GM13976 (cell line): Measurements from ENCODE around the gene C1GALT1C1L.
"Not testable (repeated sequence)": the region's sequence is repeated elsewhere in the genome, so short reads cannot be mapped to it uniquely, and the experiment has no call there.

Experiments
- DNase-seq: peaks from one replicate; pipeline ENCODE4 v3.0.0; 2012; ENCODE audit warnings: low spot score
- in situ Hi-C: fragments of 300-500 bp; cut with MboI; formaldehyde crosslinking; loops from one replicate; pipeline ENCODE4 v1.12.0; 2022; ENCODE audit warnings: low sequenced_read_pairs, mixed read lengths, inconsistent platforms; ENCODE audit not compliant: unreplicated experiment
- TF ChIP-seq, protein P1 (sequence below): IDR thresholded peaks from 2 replicates; pipeline ENCODE4 v1.5.1; 2012; ENCODE audit warnings: borderline replicate concordance, mild to moderate bottlenecking; ENCODE audit not compliant: insufficient read depth; ENCODE audit errors: extremely low read depth, missing control alignments, control extremely low read depth

C1GALT1C1L gene

DNA sequence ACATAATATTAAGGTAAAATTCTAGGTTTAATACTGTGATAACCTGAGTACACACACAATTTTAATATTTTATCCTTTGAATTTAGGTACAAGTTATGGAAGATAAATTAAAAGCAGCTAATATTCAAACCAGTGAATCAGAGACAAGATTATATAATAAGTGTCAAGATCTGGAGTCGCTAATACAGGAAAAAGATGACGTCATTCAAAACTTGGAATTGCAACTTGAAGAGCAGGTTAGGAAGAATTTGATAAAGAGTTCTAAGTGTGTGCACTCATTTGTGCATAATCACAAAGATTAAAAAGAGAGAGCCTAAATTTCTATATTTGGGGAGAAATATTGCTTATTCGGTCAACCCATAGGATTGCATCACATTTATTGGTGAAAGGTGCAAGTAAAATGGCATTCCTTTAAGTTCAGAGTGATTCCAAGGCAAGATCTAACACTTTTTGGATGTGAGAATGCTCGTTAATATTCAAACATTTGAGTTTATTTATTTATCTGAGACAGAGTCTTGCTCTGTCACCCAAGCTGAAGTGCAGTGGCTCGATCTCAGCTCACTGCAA lies 16.3 kb upstream of the C1GALT1C1L start:
- TF ChIP-seq, protein P1, sequence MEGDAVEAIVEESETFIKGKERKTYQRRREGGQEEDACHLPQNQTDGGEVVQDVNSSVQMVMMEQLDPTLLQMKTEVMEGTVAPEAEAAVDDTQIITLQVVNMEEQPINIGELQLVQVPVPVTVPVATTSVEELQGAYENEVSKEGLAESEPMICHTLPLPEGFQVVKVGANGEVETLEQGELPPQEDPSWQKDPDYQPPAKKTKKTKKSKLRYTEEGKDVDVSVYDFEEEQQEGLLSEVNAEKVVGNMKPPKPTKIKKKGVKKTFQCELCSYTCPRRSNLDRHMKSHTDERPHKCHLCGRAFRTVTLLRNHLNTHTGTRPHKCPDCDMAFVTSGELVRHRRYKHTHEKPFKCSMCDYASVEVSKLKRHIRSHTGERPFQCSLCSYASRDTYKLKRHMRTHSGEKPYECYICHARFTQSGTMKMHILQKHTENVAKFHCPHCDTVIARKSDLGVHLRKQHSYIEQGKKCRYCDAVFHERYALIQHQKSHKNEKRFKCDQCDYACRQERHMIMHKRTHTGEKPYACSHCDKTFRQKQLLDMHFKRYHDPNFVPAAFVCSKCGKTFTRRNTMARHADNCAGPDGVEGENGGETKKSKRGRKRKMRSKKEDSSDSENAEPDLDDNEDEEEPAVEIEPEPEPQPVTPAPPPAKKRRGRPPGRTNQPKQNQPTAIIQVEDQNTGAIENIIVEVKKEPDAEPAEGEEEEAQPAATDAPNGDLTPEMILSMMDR: no peak
- DNase-seq: no peak
- in situ Hi-C loops: no loop called here

DNA sequence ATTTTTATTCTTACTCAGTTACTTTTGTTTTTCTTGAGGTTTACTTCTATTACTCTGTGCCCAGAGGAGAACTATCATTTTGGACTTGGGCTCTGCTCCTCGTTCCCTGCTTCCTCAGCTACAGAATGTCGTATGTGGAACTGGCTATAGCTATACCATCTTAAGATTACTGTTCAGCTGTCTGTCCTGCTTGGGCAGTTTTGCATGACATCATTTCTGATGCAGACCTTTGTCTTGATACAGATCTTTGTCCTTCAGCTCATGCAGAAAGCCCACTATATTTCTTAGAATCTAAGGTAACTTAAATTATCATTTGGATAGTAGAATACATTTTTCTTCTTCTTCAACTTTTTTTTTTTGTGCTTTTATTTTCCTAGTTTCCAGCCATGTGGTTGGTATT lies 13.8 kb upstream of the C1GALT1C1L start:
- DNase-seq: no peak
- in situ Hi-C loops: no loop called here
- TF ChIP-seq, protein P1: no peak

DNA sequence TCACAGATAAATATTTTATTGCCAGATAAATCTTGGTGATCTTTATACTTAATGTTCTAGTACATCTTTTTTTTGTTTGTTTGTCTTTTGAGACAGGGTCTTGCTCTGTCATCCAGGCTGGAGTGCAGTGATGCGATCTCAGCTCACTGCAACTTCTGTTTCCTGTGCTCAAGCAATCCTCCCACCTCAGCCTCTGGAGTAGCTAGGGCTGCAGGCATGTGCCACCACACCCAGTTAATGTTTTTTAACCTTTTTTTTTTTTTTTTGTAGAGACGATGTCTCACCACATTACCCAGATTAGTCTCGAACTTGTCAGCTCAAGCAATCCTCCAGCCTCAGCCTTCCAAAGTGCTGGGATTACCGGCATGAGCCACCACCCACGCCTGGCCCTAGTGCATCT lies 9.1 kb upstream of the C1GALT1C1L start:
- in situ Hi-C loops: no loop called here
- DNase-seq: no peak
- TF ChIP-seq, protein P1: no peak

DNA sequence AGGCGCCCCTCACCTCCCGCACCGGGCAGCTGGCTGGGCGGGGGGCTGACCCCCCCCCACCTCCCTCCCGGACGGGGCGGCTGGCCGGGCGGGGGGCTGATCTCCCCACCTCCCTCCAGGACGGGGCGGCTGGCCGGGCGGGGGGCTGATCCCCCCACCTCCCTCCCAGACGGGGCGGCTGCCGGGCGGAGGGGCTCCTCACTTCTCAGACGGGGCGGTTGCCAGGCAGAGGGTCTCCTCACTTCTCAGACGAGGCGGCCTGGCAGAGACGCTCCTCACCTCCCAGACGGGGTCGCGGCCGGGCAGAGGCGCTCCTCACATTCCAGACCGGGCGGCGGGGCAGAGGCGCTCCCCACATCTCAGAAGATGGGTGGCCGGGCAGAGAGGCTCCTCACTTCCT lies 1.6 kb upstream of the C1GALT1C1L start:
- in situ Hi-C loops, DNase-seq: not testable (repeated sequence)

DNA sequence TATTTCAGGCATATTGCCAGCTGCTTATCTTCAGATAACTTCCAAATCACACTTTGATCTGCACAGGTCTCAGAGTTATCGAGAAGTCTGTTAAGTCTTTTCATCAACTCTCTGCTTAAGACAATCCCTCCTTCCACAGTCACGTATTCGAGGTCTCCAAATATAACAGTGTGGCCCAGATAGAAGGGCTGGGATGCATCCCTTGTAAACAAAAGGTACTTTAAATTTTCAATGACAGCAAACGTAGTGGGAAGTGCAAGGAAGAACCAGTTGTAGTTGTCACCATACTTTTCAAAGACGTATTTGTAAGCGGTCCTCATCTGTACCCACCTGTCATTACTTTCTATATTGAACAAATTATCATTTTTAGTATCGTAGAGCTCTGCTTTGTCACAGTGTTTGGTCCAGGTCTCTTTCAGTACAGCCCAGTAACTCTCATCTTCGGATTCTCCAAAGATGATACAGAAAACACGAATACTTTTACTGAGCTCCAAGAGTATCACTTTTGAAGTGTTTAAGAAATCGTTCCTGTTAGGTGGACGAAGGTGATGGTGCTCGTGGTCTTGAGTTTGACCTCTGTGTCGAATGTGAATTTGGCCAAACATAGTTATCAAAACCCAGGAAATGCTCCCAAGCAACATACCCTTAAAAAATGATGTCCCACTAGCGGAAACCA lies 445 bp downstream of the C1GALT1C1L start:
- TF ChIP-seq, protein P1: no peak
- no peak for DNase-seq
- in situ Hi-C loops: no loop called here

DNA sequence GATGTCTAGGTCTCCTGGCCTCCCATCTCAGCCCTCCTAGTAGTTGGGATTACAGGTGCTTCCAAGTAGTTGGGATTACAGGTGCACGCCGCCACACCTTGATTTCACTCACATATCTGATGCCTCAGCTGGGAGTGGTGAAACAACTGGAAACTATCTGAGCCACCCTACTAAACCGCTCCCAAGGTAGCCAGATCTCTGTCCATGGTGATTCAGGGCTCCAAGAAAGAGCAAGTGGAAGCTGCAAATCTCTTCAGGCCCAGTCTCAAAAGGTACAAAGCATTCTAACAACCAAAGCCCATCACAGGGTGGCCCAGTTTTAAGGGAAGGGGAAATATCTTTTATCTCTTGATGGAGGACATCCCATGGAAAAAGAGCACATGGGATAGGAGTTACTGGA lies 19.0 kb downstream of the C1GALT1C1L start:
- DNase-seq: no peak
- in situ Hi-C loops: no loop called here
- TF ChIP-seq, protein P1: no peak

DNA sequence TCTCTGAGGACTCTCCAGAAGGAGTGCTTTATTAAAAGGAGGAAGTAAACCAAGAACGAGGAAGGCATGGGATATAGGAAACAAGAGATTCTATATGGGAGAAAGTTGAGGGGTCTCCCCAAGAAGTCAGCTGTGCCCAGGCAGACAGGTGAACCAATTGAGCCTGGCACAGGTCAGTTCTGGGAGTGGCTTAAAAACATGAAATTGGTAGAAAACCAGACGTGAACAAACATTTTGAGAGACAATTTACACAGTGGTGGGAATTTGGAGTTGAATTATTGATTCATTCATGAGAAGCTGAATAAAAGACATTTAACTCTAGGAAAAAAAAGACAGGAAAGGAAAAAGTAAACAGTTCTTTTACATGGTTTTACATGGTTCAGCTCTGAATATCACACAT lies 22.7 kb downstream of the C1GALT1C1L start:
- TF ChIP-seq, protein P1: no peak
- no peak for DNase-seq
- in situ Hi-C loops: no loop called here
